K562 (cell line): ENCODE measurements around the gene SLX4IP. TPM values are rescaled to one million over a fixed set of nuclear protein-coding genes. Genes with fewer than 3 reads are reported as not detected.

Experiments
- ATAC-seq: fragments of 200-7000 bp; cut with Tn5 transposase; 3 replicates; pipeline ENCODE4 v1.9.1; 2020; ENCODE audit warnings: moderate library complexity
- BruUV-seq: library from RNA; stranded (reverse); fragments of 400-500 nt; replicated peaks from 2 replicates; lab custom pipeline; 2021; lab: Mats Ljungman, UMichigan
- CTCF ChIA-PET: fragments of 300-600 bp; formaldehyde crosslinking; extraction: SDS; loops from one replicate; lab custom pipeline; 2021; ENCODE audit warnings: low intra/inter-chr PET ratio; lab: Yijun Ruan, JAX
- POLR2A ChIA-PET: fragments of 300-600, 350-650 bp; sonication (Branson Sonifier 250); formaldehyde crosslinking; extraction: SDS; loops from one replicate; lab custom pipeline; 2021; ENCODE audit warnings: antibody characterized with exemption, inconsistent platforms; lab: Yijun Ruan, JAX
- DNase-seq, 4 experiments: peaks; one replicate each; pipeline versions ENCODE4 v3.0.0 to v3.0.0-alpha.2; 2011 to 2018; ENCODE audit warnings: low spot score in 3 of 4, mixed read lengths in 3 of 4; ENCODE audit errors: extremely low read depth in 1 of 4
- FAIRE-seq: peaks from 2 replicates; lab custom pipeline; 2011; peaks lifted over from hg19 to GRCh38; lab: Jason Lieb, UNC
- H2AFZ ChIP-seq: 2 replicates; pipeline ENCODE4 v1.6.0; 2011; ENCODE audit warnings: low read depth, low read length, control low read depth, inconsistent platforms
- H3K27ac ChIP-seq: fragments of 200-600 bp; 3 replicates; pipeline ENCODE4 v1.8.0; 2011; ENCODE audit warnings: low read depth, mild to moderate bottlenecking, control low read depth, inconsistent platforms, low read length, moderate library complexity, mixed read lengths; ENCODE audit errors: extremely low read depth
- H3K27me3 ChIP-seq, 2 experiments: fragments of 300-600 bp in 1 of 2; 2 replicates in 1 of 2; 3 replicates in 1 of 2; pipeline versions ENCODE4 v1.6.0 to v1.8.0; 2011; ENCODE audit warnings: inconsistent platforms in 2 of 2, low read length in 2 of 2, mild to moderate bottlenecking in 1 of 2, mixed read lengths in 1 of 2, moderate library complexity in 1 of 2; ENCODE audit not compliant: control insufficient read depth in 2 of 2, insufficient read depth in 2 of 2
- H3K36me3 ChIP-seq: fragments of 300-600 bp; 3 replicates; pipeline ENCODE4 v1.8.0; 2011; ENCODE audit warnings: mild to moderate bottlenecking, low read length, inconsistent platforms; ENCODE audit not compliant: control insufficient read depth, insufficient read depth
- H3K4me1 ChIP-seq, 2 experiments: fragments of 200-600 bp in 1 of 2; replicated peaks in 1 of 2; 2 replicates in 1 of 2; 3 replicates in 1 of 2; pipeline versions ENCODE4 v1.5.1 to v1.8.0; 2011; ENCODE audit warnings: inconsistent platforms in 2 of 2, low read length in 2 of 2, mild to moderate bottlenecking in 1 of 2, mixed read lengths in 1 of 2, moderate library complexity in 1 of 2; ENCODE audit not compliant: control insufficient read depth in 2 of 2, insufficient read depth in 2 of 2
- H3K4me2 ChIP-seq: 2 replicates; pipeline ENCODE4 v1.6.1; 2011; ENCODE audit warnings: low read length, control low read depth, inconsistent platforms, mixed read lengths; ENCODE audit not compliant: insufficient read depth
- H3K4me3 ChIP-seq: fragments of 200-600 bp; sonication (generic), shearing (Covaris generic); 2 replicates; pipeline ENCODE4 v1.5.1; 2016; ENCODE audit warnings: control low read depth, inconsistent platforms
- H3K79me2 ChIP-seq: fragments of 200-600 bp; 3 replicates; pipeline ENCODE4 v1.8.0; 2011; ENCODE audit warnings: low read length, inconsistent platforms; ENCODE audit not compliant: control insufficient read depth, insufficient read depth
- H3K9ac ChIP-seq, 2 experiments: 2 replicates each; pipeline versions ENCODE4 v1.6.0 to v1.6.1; 2011; ENCODE audit warnings: low read depth in 2 of 2, low read length in 2 of 2, control low read depth in 1 of 2, inconsistent platforms in 1 of 2, mild to moderate bottlenecking in 1 of 2, mixed read lengths in 1 of 2; ENCODE audit not compliant: insufficient read depth in 1 of 2
- H3K9me1 ChIP-seq: one replicate; pipeline ENCODE4 v1.6.0; 2011; ENCODE audit warnings: inconsistent platforms, mild to moderate bottlenecking, low read length, moderate library complexity; ENCODE audit not compliant: control insufficient read depth, insufficient read depth
- H3K9me3 ChIP-seq: replicated peaks from 2 replicates; pipeline ENCODE4 v1.5.1; 2011; ENCODE audit warnings: low read depth, low read length, inconsistent platforms; ENCODE audit not compliant: control insufficient read depth, insufficient read depth
- H4K20me1 ChIP-seq: replicated peaks from 2 replicates; pipeline ENCODE4 v1.6.1; 2011; ENCODE audit warnings: low read length, inconsistent platforms, mixed read lengths; ENCODE audit not compliant: control insufficient read depth, insufficient read depth
- ATF4 ChIP-seq: fragments of 450-650 bp; formaldehyde crosslinking; IDR thresholded peaks from 2 replicates; pipeline ENCODE4 v1.4.0; 2022; ENCODE audit warnings: mild to moderate bottlenecking, moderate library complexity
- CREM ChIP-seq: IDR thresholded peaks from 2 replicates; pipeline ENCODE4 v1.6.1; 2014; ENCODE audit warnings: antibody characterized with exemption, low read depth
- DNMT1 ChIP-seq: fragments of 450-650 bp; IDR thresholded peaks from 2 replicates; pipeline ENCODE4 v1.6.1; 2016; ENCODE audit warnings: antibody characterized with exemption, mild to moderate bottlenecking
- SMAD2 ChIP-seq: fragments of 150-350 bp; IDR thresholded peaks from 2 replicates; pipeline ENCODE4 v1.6.1; 2014; ENCODE audit warnings: low read depth, mild to moderate bottlenecking, low read length
- ZNF263 ChIP-seq: sonication (generic); formaldehyde crosslinking; IDR thresholded peaks from 2 replicates; pipeline ENCODE4 v1.8.0; 2022; ENCODE audit warnings: mild to moderate bottlenecking, missing genetic modification reagents, borderline replicate concordance
- WGBS: fragments of 100-300 bp; shearing (Covaris generic); methylation state at CpG from one replicate; pipeline ENCODE4 v1.1.6; 2016; ENCODE audit warnings: low coverage, mixed read lengths; ENCODE audit not compliant: insufficient coverage; ENCODE audit errors: missing lambda C conversion rate; 5-methylcytosine and 5-hydroxymethylcytosine counted together
- in situ Hi-C: fragments of 300-500 bp; cut with MboI; formaldehyde crosslinking; loops from 4 replicates; pipeline ENCODE4 v1.15.0; 2018; ENCODE audit warnings: inconsistent platforms, mixed read lengths
- intact Hi-C: fragments of 100-400 bp; cut with micrococcal nuclease; formaldehyde crosslinking; loops from 2 replicates; pipeline ENCODE4 v1.14.2; 2022
- polyA plus RNA-seq, 8 experiments: library from polyadenylated mRNA; depleted of rRNA in 4 of 8; stranded (reverse) in 5 of 8; unstranded in 3 of 8; fragments of >200 nt; fragmentation: Nextera tagmentation in 2 of 8; fragmentation: Illumina TruSeq in 1 of 8; extraction: Ambion mirVana in 2 of 8; extraction: Trizol in 1 of 8; gene quantifications; 2 replicates each; pipeline versions ENCODE4 v1.2.1 to v1.2.3, GENCODE V29; 2011 to 2014; ENCODE audit warnings: inconsistent platforms in 1 of 8, missing spikeins in 1 of 8
- total RNA-seq, 7 experiments: library from RNA; depleted of rRNA in 6 of 7; stranded (reverse); fragments of >200 nt in 6 of 7; fragmentation: Illumina TruSeq in 2 of 7; extraction: Trizol in 2 of 7; gene quantifications; 2 replicates each; pipeline versions ENCODE4 v1.2.1 to v1.2.3, GENCODE V29; 2011 to 2021; ENCODE audit warnings: low replicate concordance in 1 of 7

SLX4IP gene
- total and polyA plus RNA-seq, 9 of the 15 experiments (the other 6 are each of a cell fraction or from before 2014, with no cell fraction given): 1.5 to 5.9 (median 3.5) TPM

DNA sequence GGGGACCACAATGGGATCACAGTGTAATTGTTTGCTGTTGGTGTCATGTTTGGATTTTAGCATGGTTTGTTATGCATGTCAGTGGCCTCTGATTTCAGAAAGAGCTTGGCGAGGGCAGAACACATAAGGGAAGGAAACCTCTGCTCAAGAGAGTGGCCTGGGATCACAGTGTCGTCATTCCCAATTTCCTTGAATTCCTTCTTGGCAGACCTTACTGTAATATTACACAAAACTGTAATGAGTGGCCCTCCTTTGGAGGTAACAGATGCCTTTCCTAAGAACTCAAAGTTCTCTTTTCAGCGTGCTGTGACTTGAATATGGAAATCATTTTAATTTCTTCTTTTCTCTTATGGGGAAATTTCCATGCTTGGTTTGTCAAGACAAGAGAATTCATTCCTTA is 191.8 kb downstream of the SLX4IP start:
- Histone ChIP-seq H3K4me2 (no peak overlapping the region), H3K36me3 (no peaks in the 10 kb centered on the region), H3K9me3 (no peaks in the 10 kb centered on the region), H3K27me3 (no peaks in the 10 kb centered on the region), H3K4me3 (no peak overlapping the region), H4K20me1 (no peaks in the 10 kb centered on the region), H3K79me2 (no peaks in the 10 kb centered on the region), H3K4me1 (no peaks in the 10 kb centered on the region), H3K9ac (no peak overlapping the region), H3K9me1 (no peaks in the 10 kb centered on the region), H2AFZ (no peak overlapping the region), H3K27ac (no peak overlapping the region)
- in situ Hi-C loops: no loop called here
- WGBS: 61% methylated on average over 3 of the region's 3 CpGs
- BruUV-seq: no TSS peak
- DNase-seq: no peak
- POLR2A ChIA-PET: no interaction called here
- TF ChIP-seq ZNF263 (CRISPR knock-in tag) (no peak), CREM (no peak), SMAD2 (no peak), ATF4 (no peak), DNMT1 (no peak)
- no peak for FAIRE-seq
- CTCF ChIA-PET: no interaction called here
- no peak for ATAC-seq
- intact Hi-C loops: no loop called here
